Smooth muscle cell (in vitro differentiated cells): Measurements from ENCODE around the gene HECTD1. TPM values are rescaled to one million over a fixed set of nuclear protein-coding genes. Genes with fewer than 3 reads are reported as not detected.
"Not testable (repeated sequence)": the region's sequence is repeated elsewhere in the genome, so short reads cannot be mapped to it uniquely, and the experiment has no call there.

ENCODE experiments used
- DNase-seq: peaks from one replicate; lab custom pipeline; 2025; ENCODE audit not compliant: unreplicated experiment; lab: John Stamatoyannopoulos, UW
- H2AFZ ChIP-seq: fragments of 200-600 bp; sonication (generic); 2 replicates; pipeline ENCODE4 v1.6.0; 2016; ENCODE audit warnings: antibody characterized with exemption, low read depth, mild to moderate bottlenecking
- H3F3A ChIP-seq: fragments of 200-600 bp; sonication (generic); 2 replicates; pipeline ENCODE4 v1.6.0; 2017; ENCODE audit warnings: antibody characterized with exemption, low read depth
- H3K27ac ChIP-seq: fragments of 200-600 bp; sonication (generic); 2 replicates; pipeline ENCODE4 v1.5.1; 2016; ENCODE audit warnings: low read depth, mild to moderate bottlenecking
- H3K27me3 ChIP-seq: fragments of 200-600 bp; sonication (generic); 2 replicates; pipeline ENCODE4 v1.6.1; 2016; ENCODE audit warnings: low read depth, mild to moderate bottlenecking
- H3K36me3 ChIP-seq: fragments of 200-600 bp; sonication (generic); 2 replicates; pipeline ENCODE4 v1.5.1; 2016; ENCODE audit warnings: low read depth
- H3K4me1 ChIP-seq: fragments of 200-600 bp; sonication (generic); 2 replicates; pipeline ENCODE4 v1.5.1; 2016; ENCODE audit warnings: low read depth
- H3K4me2 ChIP-seq: fragments of 200-600 bp; sonication (generic); 2 replicates; pipeline ENCODE4 v1.6.0; 2016; ENCODE audit warnings: mild to moderate bottlenecking
- H3K4me3 ChIP-seq: fragments of 200-600 bp; sonication (generic); 2 replicates; pipeline ENCODE4 v1.5.1; 2016; ENCODE audit warnings: mild to moderate bottlenecking
- H3K79me2 ChIP-seq: fragments of 200-600 bp; sonication (generic); 2 replicates; pipeline ENCODE4 v1.6.0; 2016; ENCODE audit warnings: low read depth, mild to moderate bottlenecking
- H3K9ac ChIP-seq: fragments of 200-600 bp; sonication (generic); 2 replicates; pipeline ENCODE4 v1.6.0; 2016; ENCODE audit warnings: low read depth
- H3K9me3 ChIP-seq: fragments of 200-600 bp; sonication (generic); replicated peaks from 2 replicates; pipeline ENCODE4 v1.5.1; 2016; ENCODE audit warnings: low read depth
- H4K20me1 ChIP-seq: fragments of 200-600 bp; sonication (generic); 2 replicates; pipeline ENCODE4 v1.6.0; 2016; ENCODE audit warnings: low read depth
- WGBS: methylation state at CpG from one replicate; pipeline ENCODE4 v1.1.7; 2016; ENCODE audit warnings: low lambda C conversion rate; 5-methylcytosine and 5-hydroxymethylcytosine counted together
- polyA plus RNA-seq: library from polyadenylated mRNA; unstranded; fragments of >200 nt; fragmentation: Nextera tagmentation; extraction: Ambion mirVana; gene quantifications from 2 replicates; pipeline ENCODE4 v1.2.1, GENCODE V29; 2016
- total RNA-seq: library from RNA; depleted of rRNA; stranded (reverse); fragments of >200 nt; gene quantifications from 2 replicates; pipeline ENCODE4 v1.2.3, GENCODE V29; 2014
- TF ChIP-seq, protein P1 (sequence below): fragments of 200-600 bp; sonication (generic); IDR thresholded peaks from 2 replicates; pipeline ENCODE4 v1.5.1; 2017; ENCODE audit warnings: borderline replicate concordance, mild to moderate bottlenecking, antibody characterized with exemption; ENCODE audit not compliant: insufficient read depth, poor library complexity, severe bottlenecking

Gene HECTD1
- total and polyA plus RNA-seq, 2 experiments from 2014 or later: 39.3 to 116 TPM

DNA sequence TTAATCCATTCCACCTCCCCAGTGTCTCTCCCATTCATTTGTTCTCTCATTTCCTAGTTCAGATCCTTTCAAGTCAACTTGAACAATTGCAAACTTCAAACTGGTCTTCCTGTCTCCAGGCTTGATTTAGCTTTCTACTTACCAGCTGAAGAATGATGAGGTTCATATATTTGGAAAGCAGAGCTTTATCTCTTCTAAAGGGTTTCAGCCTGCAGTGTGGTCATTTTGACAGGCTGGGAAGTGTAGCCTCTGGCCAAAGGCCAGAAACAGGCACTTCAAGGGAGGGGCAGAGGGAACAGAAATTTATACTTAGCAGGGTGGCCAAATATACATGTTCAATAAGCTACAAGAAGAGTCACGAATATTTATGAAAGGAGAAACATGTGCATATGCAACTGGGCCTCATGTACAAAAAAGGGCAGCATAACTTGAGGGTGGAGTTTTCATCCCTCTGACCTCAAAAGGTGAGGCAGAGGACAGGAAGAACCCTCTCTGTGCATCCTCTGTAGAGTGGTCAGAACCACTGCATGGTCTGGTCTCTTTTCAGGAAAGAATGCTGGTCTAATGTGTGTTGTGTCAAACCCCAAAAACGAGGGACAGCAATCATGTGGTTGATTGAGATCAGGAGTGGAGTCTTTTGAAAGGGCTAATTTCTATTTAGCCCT lies 34.0 kb upstream of the HECTD1 start:
- no peak for DNase-seq
- TF ChIP-seq, protein P1, sequence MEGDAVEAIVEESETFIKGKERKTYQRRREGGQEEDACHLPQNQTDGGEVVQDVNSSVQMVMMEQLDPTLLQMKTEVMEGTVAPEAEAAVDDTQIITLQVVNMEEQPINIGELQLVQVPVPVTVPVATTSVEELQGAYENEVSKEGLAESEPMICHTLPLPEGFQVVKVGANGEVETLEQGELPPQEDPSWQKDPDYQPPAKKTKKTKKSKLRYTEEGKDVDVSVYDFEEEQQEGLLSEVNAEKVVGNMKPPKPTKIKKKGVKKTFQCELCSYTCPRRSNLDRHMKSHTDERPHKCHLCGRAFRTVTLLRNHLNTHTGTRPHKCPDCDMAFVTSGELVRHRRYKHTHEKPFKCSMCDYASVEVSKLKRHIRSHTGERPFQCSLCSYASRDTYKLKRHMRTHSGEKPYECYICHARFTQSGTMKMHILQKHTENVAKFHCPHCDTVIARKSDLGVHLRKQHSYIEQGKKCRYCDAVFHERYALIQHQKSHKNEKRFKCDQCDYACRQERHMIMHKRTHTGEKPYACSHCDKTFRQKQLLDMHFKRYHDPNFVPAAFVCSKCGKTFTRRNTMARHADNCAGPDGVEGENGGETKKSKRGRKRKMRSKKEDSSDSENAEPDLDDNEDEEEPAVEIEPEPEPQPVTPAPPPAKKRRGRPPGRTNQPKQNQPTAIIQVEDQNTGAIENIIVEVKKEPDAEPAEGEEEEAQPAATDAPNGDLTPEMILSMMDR: no peak
- Histone ChIP-seq H3K4me1 (no peaks in the 10 kb centered on the region), H4K20me1 (no peaks in the 10 kb centered on the region), H3K4me2 (no peak overlapping the region), H2AFZ (no peak overlapping the region), H3K79me2 (no peaks in the 10 kb centered on the region), H3K36me3 (no peaks in the 10 kb centered on the region), H3K4me3 (no peak overlapping the region), H3K9ac (no peak overlapping the region), H3K27ac (no peak overlapping the region), H3K27me3 (no peaks in the 10 kb centered on the region), H3K9me3 (no peaks in the 10 kb centered on the region), H3F3A (no peaks in the 10 kb centered on the region)
- WGBS: 69% methylated on average over 2 of the region's 2 CpGs

DNA sequence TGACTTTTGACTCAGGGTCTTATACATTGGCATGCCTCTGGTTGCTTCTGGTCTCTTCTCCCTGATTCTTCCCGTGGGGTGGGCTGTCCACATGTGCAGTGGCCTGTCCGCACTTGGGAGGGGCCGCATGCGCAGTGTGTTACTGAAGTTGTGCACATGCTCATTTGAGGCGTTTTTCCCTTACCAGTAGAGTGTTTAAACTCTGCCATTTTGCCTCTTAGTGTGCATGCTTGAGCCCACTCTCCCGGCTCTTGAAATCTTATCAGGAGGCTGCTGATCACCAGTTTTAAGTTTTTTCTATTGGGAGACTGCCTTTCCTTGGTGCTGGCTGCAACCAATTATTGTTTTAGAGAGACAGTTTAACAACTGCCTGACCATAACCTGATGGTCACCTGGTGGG lies 32.1 kb upstream of the HECTD1 start:
- H3K79me2 ChIP-seq: no peaks in the 10 kb centered on the region
- no peaks in the 10 kb centered on the region for H4K20me1 ChIP-seq
- H3K4me3 ChIP-seq: no peak overlapping the region
- H3K4me2 ChIP-seq: no peak overlapping the region
- no peaks in the 10 kb centered on the region for H3K36me3 ChIP-seq
- H3K27ac ChIP-seq: no peak overlapping the region
- no peaks in the 10 kb centered on the region for H3K4me1 ChIP-seq
- H3K27me3 ChIP-seq: no peaks in the 10 kb centered on the region
- no peaks in the 10 kb centered on the region for H3F3A ChIP-seq
- no peak for DNase-seq
- TF ChIP-seq, protein P1: no peak
- no peak overlapping the region for H3K9ac ChIP-seq
- 88% methylated on average over 6 of the region's 6 CpGs for WGBS
- no peaks in the 10 kb centered on the region for H3K9me3 ChIP-seq
- H2AFZ ChIP-seq: no peak overlapping the region

DNA sequence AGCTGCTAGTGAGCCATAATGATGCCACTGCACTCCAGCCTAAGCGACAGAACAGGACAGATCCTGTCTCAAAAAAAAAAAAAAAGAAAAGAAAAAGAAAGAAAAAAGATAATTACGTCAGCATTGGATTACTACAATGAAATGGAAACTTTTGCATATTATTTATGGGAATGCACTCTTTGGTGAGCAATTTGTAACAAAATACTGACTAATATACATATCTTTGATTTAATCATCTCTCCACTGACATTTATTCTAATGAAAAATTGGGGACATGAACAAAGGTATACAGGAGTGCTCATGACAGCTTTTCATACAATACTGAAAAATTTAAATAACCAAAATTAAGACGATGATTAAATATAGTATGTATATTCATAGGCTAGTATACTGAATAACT lies 27.9 kb upstream of the HECTD1 start:
- Histone ChIP-seq H3K4me3 (no peak overlapping the region), H3K27me3 (no peaks in the 10 kb centered on the region), H3K27ac (no peak overlapping the region), H3F3A (no peaks in the 10 kb centered on the region), H4K20me1 (no peaks in the 10 kb centered on the region), H3K9me3 (no peaks in the 10 kb centered on the region), H3K36me3 (no peaks in the 10 kb centered on the region), H3K79me2 (no peaks in the 10 kb centered on the region), H2AFZ (no peak overlapping the region), H3K4me1 (no peaks in the 10 kb centered on the region), H3K9ac (no peak overlapping the region), H3K4me2 (no peak overlapping the region)
- WGBS: 90% methylated on average over 3 of the region's 3 CpGs
- no peak for DNase-seq
- TF ChIP-seq, protein P1: no peak

DNA sequence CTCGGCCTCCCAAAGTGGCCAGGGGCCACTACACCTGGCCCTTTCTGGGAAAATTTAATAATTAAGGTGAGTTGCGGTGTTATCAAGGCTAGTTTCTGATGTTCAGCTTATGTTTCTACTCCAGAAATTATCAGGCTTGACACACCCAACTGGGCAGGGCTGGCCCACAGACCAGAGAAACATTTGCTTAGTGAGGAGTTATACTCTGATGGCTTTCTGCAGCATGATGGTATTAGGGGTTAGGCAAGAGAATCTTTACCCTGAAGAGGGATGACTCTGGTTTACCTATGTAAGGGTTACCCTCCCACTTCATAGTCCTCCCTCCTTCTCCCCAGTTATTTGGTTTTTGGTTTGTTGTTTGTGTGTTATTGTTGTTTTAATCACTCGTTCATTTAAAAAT lies 24.5 kb upstream of the HECTD1 start:
- DNase-seq: no peak
- H3K4me1 ChIP-seq: no peaks in the 10 kb centered on the region
- H3K4me3 ChIP-seq: no peak overlapping the region
- no peak overlapping the region for H2AFZ ChIP-seq
- H3K9me3 ChIP-seq: no peaks in the 10 kb centered on the region
- H3K27ac ChIP-seq: no peak overlapping the region
- H3K4me2 ChIP-seq: no peak overlapping the region
- no peaks in the 10 kb centered on the region for H3K36me3 ChIP-seq
- 98% methylated on average over 3 of the region's 3 CpGs for WGBS
- TF ChIP-seq, protein P1: no peak
- no peaks in the 10 kb centered on the region for H3F3A ChIP-seq
- H4K20me1 ChIP-seq: no peaks in the 10 kb centered on the region
- H3K9ac ChIP-seq: no peak overlapping the region
- no peaks in the 10 kb centered on the region for H3K27me3 ChIP-seq
- H3K79me2 ChIP-seq: no peaks in the 10 kb centered on the region

DNA sequence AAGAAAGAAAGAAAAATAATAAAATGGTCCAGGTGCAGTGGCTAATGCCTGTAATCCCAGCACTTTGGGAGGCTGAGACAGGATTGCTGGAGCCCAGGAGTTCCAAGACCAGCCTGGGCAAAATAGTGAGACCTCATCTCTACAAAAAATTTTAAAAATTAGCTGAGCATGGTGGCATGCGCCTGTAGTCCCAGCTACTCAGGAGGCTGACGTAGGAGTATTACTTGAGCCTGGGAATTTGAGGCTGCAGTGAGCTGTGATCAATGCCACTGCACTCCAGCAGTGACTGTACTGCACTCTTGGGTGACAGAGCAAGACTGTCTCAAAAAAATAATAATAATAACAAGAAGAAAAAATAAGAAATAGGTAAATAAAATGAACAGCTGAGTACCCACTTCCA lies 23.7 kb upstream of the HECTD1 start:
- H3K27ac ChIP-seq, H3K4me3 ChIP-seq, H3K4me1 ChIP-seq, H3F3A ChIP-seq, H4K20me1 ChIP-seq, H3K4me2 ChIP-seq, H3K9me3 ChIP-seq, H3K27me3 ChIP-seq, H3K9ac ChIP-seq, H2AFZ ChIP-seq, H3K36me3 ChIP-seq, DNase-seq, H3K79me2 ChIP-seq: not testable (repeated sequence)
- WGBS: 98% methylated on average over 2 of the region's 2 CpGs
